WI38 (cell line): ENCODE measurements around the gene C1QL4.
"Not testable (repeated sequence)": the region's sequence is repeated elsewhere in the genome, so short reads cannot be mapped to it uniquely, and the experiment has no call there.

Experiments
- H3K4me3 ChIP-seq: 2 replicates; pipeline ENCODE4 v1.5.1; 2011; ENCODE audit warnings: low read depth, mild to moderate bottlenecking, control low read depth, low read length
- TF ChIP-seq, protein P1 (sequence below): IDR thresholded peaks from 2 replicates; pipeline ENCODE4 v1.5.1; 2012; ENCODE audit warnings: low read depth, mild to moderate bottlenecking, control low read depth, low read length

Gene C1QL4

DNA sequence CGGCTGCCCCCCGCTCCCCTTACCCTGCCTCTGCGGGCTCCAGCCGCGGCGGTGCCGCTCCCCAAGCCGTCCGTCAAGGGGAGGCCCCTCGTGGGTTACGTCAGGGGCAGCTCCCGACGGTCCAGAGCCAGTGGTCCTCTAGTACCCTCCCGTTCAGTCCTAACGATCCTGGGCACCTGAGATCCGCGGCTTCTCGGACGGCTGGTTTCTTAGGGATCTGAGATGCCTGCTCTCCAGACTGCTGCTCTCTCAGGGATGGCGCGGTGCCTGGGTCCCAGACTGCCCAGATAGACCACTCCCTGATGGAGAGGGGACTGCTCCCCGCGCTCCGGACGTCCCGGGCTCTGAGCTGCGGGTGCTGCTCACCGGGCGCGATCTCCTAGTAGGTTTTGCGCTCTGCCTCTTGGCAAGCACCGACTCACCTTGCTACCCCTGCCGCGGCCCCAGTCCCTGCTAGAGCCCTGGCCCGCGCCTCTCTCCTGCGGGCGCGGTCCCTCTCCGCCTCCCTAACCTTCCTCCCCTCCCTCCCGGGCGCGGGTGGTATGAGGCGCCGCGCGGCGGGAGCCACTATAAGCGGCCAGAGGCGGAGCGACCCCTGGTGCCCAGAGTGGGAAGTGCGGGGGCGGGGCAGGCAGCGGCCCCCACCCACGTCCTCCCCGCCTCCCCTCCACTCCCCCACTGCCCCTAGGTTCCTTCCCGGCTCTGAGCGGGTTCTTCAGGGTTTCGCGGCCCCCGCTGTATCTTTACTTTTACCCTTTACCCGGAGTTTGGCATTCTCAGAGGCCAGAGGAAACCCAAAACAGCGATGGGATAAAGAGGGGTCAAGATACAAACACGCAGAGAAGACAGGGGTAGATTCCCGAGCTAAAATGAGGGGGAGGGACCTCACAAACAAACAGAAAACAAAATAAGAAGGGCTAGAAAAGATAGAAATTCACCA lies at the start of gene C1QL4:
Gene C1QL4, minus strand, starts transcription at position 544 of the 940 bp plus-strand sequence. CDS start 711 bp downstream, outside the sequence.
- H3K4me3 ChIP-seq, result peak within 1 kb of the TSS; percentile 56
- TF ChIP-seq, protein P1, sequence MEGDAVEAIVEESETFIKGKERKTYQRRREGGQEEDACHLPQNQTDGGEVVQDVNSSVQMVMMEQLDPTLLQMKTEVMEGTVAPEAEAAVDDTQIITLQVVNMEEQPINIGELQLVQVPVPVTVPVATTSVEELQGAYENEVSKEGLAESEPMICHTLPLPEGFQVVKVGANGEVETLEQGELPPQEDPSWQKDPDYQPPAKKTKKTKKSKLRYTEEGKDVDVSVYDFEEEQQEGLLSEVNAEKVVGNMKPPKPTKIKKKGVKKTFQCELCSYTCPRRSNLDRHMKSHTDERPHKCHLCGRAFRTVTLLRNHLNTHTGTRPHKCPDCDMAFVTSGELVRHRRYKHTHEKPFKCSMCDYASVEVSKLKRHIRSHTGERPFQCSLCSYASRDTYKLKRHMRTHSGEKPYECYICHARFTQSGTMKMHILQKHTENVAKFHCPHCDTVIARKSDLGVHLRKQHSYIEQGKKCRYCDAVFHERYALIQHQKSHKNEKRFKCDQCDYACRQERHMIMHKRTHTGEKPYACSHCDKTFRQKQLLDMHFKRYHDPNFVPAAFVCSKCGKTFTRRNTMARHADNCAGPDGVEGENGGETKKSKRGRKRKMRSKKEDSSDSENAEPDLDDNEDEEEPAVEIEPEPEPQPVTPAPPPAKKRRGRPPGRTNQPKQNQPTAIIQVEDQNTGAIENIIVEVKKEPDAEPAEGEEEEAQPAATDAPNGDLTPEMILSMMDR, result peak; percentile 83

DNA sequence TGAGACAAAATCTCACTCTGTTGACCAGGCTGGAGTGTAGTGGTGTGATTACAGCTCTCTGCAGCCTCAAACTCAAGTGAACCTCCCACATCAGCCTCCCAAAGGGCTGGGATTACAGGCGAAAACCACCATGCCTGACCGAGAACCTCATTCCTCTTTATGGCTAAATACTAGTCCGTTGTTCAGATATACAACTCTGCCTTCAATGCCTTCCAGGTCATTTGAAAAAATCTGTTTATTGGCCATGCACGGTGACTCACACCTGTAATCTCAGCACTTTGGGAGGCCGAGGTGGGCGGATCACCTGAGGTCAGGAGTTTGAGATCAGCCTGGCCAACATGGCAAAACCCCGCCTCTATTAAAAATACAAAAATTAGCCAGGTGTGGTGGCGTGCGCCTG lies 43.2 kb upstream of the C1QL4 start:
- H3K4me3 ChIP-seq, result not testable (repeated sequence)

DNA sequence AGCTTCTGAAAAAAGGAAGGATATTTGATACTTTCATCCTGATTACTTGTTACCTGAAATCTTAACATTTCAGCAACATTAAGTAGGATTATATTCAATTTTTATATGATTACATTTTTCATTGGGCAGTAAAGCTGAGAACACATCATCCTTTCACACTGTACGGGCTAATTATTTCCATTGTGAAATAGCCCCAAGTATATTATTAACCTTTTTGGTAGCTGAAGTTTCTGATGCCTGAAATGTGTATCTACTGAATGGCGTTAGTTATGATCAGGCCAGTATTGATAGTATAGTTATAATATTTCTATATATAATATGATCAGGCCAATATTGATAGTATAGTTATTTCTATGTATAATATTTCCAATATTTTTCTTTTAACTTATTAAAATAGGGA lies 40.4 kb upstream of the C1QL4 start:
- TF ChIP-seq, protein P1, result no peak
- H3K4me3 ChIP-seq, result no peak overlapping the region

DNA sequence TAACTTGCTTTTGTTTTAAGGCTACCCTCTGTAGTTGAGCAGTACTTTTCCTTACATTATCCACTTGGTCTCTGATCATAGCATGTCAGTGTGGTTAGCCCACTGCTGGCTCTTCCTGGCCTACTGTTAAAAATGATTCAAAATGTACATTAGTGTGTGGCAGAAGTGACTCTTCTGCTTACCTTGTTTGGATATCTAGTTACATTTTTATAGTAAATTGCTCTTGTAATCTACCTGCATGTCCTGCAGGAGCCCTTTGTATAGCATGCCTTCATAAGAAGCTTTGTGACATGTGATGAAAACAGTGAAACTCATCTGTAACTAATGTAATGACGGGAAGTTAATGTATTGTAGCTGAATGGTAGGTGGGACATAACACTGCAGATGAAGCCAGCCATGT lies 38.4 kb upstream of the C1QL4 start:
- TF ChIP-seq, protein P1, result no peak
- no peak overlapping the region for H3K4me3 ChIP-seq

DNA sequence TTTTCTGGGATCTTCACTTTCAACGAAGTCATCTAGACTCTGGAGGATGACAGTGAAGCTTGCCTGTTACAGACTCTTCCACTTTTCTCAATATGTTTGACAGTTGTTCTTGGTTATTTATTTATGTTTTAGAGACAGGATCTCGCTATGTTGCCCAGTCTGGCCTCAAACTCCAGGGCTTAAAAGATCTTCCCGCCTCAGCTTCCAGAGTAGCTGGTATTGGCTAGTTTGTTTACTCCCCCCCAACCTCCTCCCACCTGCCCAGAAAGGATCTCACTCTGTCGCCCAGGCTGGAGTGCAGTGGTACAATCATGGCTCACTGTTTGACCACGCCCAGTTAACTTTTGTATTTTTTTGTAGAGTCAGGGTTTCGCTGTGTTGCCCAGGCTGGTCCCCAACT lies 33.6 kb upstream of the C1QL4 start:
- H3K4me3 ChIP-seq, result no peak overlapping the region
- TF ChIP-seq, protein P1, result no peak

DNA sequence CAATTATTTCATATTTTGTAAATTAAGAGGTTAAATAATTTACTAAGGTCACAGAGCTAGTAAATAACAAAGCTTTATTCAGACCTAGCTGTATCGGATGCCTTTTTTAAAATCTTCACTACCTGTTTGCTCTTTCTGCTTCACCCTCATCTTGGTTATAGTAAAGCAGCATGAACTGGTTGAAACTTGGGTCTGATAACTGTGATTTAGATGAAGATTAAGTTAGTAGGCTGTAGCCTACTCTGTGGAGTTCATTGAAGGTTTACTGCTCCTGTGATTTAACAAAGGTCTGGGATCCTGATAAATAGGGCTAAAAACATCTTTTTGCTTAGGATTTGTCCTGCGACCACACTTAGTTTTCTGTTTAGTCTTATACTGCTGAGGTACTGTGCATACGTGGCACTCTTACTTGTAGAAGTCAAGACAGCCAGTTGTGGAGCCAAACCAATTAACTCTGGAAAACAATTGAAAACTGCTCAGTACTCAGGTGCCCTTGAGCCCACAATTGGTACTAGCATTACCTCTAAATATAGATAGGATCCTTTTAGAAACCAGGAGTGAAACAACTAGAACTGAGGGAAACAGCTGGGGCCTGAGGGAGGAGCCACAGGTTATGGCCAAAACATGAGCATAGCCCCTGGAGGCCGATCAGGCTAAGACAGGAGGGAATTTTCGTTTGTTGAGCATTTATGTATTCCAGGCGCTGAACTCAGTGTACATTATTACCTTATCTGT lies 32.6 kb upstream of the C1QL4 start:
- peak overlapping the region; percentile 84 for H3K4me3 ChIP-seq

DNA sequence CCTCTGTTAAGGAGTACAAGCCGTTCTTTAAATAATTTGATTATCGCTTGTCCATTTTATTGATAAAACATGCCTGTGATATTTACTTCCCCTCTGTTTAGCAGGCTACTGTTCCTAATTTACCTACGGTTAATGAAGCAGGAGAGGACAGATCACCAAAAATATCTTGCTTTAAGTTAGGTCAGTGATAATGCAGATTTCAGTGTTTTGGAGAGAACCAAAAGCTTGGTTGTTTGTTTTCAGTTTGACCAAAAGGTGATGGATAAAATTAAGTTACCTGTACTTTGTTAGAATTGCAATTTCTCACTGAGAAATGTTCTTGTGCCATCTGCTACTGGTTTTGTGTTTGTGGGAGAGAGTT lies 31.2 kb upstream of the C1QL4 start:
- TF ChIP-seq, protein P1, result no peak
- peak overlapping the region; percentile 84 for H3K4me3 ChIP-seq

More for the DNA sequence above, 32.6 kb upstream of the C1QL4 start:
- TF ChIP-seq, protein P1, result peak; percentile 33; the same call in 1 of the 2 replicates
